Measurements from ENCODE around the gene P4HTM.

The P4HTM gene

GRCh38 chr3:48984663-48985062 lies 5.4 kb upstream of the P4HTM start:
- DNase-seq (ENCODE audit: low read depth) = no peak

- DNase-seq (ENCODE audit: low read depth) = no peak
These were observed 4.1 kb upstream of the P4HTM start for GRCh38 chr3:48985831-48986376.

- DNase-seq (ENCODE audit: low read depth) = no peak
These were observed 780 bp upstream of the P4HTM start for GRCh38 chr3:48989126-48989795.

GRCh38 chr3:48990636-48991469 lies 812 bp downstream of the P4HTM start:
- no peak for DNase-seq (ENCODE audit: low read depth)

GRCh38 chr3:48991851-48992545 lies 2.0 kb downstream of the P4HTM start:
- no peak for DNase-seq (ENCODE audit: low read depth)

GRCh38 chr3:48993834-48994233 lies 3.8 kb downstream of the P4HTM start:
- DNase-seq (ENCODE audit: low read depth) = no peak

GRCh38 chr3:48996640-48997039 lies 6.6 kb downstream of the P4HTM start:
- DNase-seq (ENCODE audit: low read depth) = no peak

GRCh38 chr3:48997102-48997635 lies 7.1 kb downstream of the P4HTM start:
- DNase-seq (ENCODE audit: low read depth) = no peak

GRCh38 chr3:48997714-48998637 lies 7.9 kb downstream of the P4HTM start:
- no peak for DNase-seq (ENCODE audit: low read depth)

GRCh38 chr3:48999085-48999858 lies 9.2 kb downstream of the P4HTM start:
- no peak for DNase-seq (ENCODE audit: low read depth)

- no peak for DNase-seq (ENCODE audit: low read depth)
These were observed 11.1 kb downstream of the P4HTM start for GRCh38 chr3:49001155-49001554.

GRCh38 chr3:49004352-49005302 lies 14.6 kb downstream of the P4HTM start:
- DNase-seq (ENCODE audit: low read depth) = no peak

- DNase-seq (ENCODE audit: low read depth) = no peak
These were observed 15.3 kb downstream of the P4HTM start for GRCh38 chr3:49005303-49005680.

GRCh38 chr3:49005998-49006397 lies 16.0 kb downstream of the P4HTM start:
- no peak for DNase-seq (ENCODE audit: low read depth)

GRCh38 chr3:49006408-49007067 lies 16.5 kb downstream of the P4HTM start:
- no peak for DNase-seq (ENCODE audit: low read depth)

GRCh38 chr3:49007068-49007770 lies 17.2 kb downstream of the P4HTM start, which contains the start of gene WDR6:
Gene WDR6 (plus strand): TSS chr3:49007391. CDS start chr3:49007432, 41 bp downstream.
- peak; percentile 93 for DNase-seq (ENCODE audit: low read depth)

- peak; percentile 84 for DNase-seq (ENCODE audit: low read depth)
These were observed 17.9 kb downstream of the P4HTM start for GRCh38 chr3:49007771-49008528.

All from stromal cell of bone marrow (primary cell).